IPS-18c (cell line): ENCODE data around the gene ABCB9.
"Not testable (repeated sequence)": the region's sequence is repeated elsewhere in the genome, so short reads cannot be mapped to it uniquely, and the experiment has no call there.

Experiments
- H3K4me3 ChIP-seq: 2 replicates; pipeline ENCODE4 v1.7.0; 2013; ENCODE audit warnings: low read depth, mild to moderate bottlenecking, low read length, moderate library complexity; ENCODE audit not compliant: insufficient read depth
- H3K9me3 ChIP-seq: one replicate; pipeline ENCODE4 v1.6.1; 2013; ENCODE audit warnings: mild to moderate bottlenecking, low read length, moderate library complexity; ENCODE audit not compliant: control insufficient read depth, insufficient read depth

Gene ABCB9

DNA sequence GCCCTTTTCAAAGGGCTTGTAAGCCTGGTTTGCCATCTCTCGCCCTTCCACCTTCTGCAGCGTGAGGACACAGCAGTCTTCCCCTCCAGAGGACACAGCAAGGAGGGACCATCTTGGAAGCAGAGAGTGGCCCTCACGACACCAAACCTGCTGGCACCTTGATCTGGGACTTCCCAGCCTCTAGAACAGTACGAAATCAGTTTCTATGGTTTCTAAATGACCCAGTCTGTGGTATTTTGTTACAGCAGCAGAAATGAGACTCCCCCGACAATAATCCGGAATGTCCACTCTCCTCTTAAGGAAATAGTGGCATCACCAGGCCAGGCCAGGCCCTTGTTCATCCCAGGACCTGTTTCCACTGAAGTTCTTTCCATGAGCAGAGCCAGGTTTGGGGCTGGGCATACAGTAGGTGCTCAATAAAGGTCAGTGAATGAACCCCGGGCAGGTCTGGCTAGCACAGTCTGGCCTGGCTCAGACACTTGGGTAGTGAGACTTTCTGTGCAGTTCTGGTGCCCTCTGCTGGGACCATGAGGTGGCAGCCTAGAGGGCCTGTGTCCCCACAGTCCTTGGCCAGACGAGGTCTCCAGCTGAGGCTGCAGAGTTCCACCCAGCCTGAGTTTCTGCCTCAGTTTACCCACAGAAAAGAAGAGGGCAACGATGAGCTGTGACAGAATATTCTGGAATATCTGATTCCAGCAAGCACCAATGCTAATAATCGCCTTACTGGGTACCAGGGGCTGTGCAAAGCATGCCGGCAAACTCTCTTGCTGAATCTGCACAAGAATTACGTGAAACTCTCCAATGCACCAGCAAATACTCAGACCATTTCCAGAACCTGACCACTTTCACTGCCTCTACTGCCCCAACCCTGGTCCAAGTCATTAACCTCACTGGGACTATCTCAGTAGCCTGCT lies 14.0 kb downstream of the ABCB9 start:
- H3K4me3 ChIP-seq = no peak overlapping the region
- H3K9me3 ChIP-seq = no peaks in the 10 kb centered on the region

DNA sequence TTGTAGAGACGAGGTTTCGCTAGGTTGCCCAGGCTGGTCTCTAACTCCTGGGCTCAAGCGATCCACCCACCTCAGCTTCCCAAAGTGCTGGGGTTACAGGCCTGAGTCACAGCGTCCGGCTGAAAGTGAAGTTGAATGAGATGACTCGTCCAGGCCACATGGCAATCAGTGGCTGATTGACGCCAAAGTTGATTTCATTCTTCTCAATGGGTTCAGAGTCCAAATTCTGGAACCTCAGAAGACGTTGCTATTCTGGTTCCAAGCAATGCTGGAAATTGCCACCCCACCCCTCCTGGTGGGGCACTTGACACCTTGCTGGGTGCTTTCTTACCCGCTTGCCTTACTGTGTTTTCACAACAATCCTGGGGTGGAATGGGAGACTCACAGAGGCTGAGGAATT lies 14.9 kb downstream of the ABCB9 start:
- Histone ChIP-seq H3K4me3 (no peak overlapping the region), H3K9me3 (no peaks in the 10 kb centered on the region)

DNA sequence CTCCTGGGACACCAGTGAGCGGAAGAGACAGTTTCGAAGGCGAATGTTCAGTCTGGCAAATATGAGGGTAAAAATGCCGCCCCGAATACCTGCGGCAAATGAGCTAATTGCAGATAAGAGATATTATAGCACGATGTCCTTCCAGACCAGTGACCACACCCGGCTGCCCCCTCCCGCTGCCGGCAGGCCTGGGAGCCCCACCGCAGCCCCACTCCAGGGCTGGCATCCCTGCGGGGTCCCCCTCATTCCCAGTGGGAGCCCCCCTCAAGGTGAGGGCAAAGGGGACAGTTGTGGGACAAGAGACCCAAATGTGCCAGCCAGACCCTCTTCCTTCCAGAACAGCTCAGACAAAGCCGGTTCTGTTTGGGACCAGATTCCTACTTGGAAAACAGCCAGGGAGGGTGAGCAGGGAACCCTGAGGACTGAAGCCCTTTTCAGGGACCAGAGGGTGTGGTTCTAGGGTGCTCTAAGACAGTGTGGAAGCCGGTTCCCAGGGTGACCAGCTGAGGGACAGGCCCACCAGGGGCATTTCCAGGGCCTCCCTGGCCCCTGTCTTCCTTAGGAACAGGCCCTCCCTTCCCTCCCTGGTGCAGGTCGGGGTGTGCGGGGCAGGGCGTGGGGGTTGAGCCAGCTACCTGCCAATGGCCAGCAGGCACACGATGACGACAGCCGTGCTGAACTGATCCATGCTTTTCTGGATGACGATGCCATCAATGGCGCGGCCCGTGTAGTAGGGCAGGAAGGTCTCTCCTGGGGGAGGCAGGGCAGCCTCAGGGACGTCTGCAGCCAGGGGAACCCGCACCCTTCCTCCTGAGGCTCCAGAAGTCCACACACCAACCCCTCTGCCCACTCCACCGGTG lies 16.2 kb downstream of the ABCB9 start:
- Histone ChIP-seq H3K4me3 (no peak overlapping the region), H3K9me3 (no peaks in the 10 kb centered on the region)

DNA sequence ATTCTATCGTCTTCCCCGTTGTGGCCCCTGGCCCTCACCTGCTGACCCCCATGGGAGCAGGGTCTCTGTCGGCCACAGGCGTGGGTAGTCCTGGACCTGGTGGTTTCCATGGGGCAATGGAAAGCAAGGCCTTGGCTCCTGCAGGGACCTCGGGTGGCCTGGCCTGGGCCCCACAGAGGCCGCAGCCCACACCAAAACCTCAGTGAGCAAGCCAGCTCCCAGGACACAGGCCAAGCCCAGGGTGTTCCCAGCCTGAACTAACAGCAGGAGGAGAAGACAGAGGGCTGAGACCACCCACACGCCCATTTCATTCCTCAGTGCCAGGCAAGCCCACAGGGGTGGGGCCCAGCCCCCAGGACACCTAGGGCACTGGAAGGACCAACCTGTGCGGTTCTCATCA lies 16.9 kb downstream of the ABCB9 start:
- Histone ChIP-seq H3K4me3 (no peak overlapping the region), H3K9me3 (no peaks in the 10 kb centered on the region)

DNA sequence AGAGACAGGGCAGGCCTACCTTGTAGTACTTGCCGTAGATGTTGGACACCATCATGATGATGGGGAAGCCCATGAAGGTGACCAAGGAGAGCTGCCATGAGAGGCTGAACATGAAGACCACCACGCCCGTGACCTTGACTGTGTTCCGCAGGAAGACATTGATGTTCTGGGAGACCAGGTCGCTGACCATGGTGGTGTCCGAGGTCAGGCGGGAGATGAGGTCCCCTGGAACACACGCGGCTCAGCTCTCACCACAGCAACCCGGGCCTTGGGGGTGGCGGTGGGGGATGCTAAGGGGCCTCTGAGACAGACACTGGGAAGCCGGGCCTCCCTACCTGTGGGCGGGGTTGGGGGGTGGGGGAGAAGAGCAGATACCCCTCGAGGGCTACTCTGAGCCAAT lies 17.7 kb downstream of the ABCB9 start:
- Histone ChIP-seq H3K4me3 (no peak overlapping the region), H3K9me3 (no peaks in the 10 kb centered on the region)

DNA sequence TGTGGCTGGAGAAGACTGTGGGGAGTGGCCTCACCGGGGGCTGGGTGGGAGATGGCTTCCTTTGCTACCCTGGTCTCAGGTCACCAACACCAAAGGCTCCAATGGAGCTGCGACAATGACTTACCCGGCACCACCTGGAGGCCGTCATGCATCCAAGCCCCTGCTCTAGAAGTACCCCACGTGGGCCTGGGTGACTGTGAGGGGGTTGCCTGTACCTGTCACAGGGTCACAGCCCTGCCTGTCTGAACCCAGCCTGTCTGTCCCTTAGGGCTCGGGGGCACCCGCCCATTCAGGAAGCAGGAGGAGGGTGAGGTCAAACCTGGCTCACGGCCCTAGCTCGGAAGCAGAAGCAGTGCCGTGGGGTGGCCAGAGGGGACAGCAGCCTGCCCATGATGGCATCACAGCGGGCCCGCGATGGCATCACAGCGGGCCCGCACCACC lies 18.9 kb downstream of the ABCB9 start:
- Histone ChIP-seq H3K9me3 (no peaks in the 10 kb centered on the region), H3K4me3 (no peak overlapping the region)

DNA sequence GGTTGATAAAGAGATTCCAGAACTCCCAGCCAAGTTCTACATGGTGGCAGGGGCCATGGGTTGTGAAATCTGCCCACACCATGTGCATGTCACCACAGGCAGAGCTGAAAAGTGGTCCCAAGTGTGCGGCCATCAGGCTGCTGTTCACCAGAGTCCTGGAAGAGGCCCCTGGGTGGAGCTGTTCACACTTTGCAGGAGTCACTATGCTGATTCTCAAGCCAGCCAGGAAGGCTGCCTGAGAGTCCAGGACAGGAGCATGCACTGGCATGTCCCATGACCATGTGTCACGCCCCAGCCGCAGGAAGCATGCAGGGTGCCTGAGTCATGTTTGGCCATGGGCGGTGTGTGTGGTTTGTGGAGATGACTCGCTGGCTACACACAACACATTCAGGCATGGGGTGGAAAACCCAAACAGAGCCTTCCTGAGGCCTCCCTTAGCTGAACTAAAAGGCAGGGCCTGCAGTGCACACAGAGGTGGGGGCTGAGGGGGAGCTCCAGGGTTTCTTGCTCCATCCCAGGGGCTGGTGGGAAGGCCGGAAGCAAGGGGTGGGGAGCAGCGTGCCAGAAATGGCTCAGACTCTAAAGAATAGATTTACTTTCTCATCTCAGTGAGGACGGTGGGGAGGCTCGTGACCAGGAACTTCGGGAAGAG lies 19.4 kb downstream of the ABCB9 start:
- H3K9me3 ChIP-seq = no peaks in the 10 kb centered on the region
- no peak overlapping the region for H3K4me3 ChIP-seq

DNA sequence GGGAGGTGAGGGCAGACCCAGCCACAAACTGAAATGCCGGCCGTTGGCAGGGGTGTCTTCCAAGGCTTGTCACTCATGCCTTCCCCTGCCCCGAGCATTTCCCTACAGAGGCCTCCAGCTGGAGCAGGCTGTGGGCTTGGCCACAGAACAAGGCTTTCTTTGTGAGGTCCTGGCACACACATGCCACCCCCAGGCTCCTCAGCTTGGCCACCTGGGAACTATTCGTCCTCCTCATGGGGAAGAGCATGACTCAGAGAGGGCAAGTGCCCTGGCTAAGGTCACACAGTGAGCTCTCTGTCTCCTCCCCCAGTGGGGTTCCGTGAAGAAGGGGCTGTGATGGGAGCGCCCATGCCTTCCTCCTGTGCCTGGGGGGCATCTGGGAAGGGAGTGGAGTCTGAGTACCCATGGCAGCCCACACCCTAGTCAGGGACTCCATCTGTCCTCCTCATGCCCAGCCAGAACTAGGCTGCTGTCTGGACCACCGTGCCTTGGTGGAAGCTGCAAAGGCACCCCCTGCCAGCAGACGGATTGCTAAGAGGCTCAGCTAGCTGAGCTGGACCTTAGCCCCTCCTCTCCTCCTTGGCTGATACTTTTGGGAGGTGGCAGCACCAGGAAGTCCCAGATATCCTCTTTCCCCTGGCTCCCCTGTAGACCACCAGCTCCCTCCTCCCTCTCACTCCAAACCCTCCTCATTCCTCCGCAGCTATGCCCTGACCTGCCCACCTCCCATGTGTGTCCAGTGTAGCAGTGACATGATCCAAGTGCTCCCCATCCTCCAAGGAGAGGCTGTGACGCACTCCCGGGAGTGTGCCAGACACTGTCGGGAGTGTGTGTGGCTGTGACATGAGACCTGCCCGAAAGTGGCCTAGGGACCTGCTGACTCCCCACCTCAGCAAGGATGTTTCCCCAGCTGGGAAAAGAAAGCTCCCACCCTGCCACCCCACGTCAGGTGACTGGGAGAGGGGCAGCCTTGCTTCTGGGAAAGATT lies 21.4 kb downstream of the ABCB9 start:
- H3K9me3 ChIP-seq = no peaks in the 10 kb centered on the region
- H3K4me3 ChIP-seq = no peak overlapping the region

DNA sequence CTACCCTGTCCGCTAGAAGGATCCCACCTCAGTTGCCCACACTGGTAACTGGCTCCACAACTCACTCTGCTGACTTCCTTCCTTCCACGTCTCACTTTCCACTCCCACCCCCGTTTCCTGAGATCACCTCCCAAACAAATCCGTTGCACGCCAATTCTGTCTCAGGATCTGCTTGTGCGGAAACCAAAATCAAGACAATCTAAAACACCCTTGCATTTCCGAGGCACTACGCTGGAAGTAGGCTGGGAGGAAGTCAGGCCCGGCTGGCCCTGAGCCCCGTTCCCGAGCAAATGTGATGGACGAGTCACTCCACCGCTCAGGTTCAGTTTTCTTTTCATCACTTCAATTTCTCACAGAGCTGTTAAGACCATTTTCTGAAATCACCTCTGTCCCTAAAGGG lies 23.1 kb downstream of the ABCB9 start:
- Histone ChIP-seq H3K4me3 (no peak overlapping the region), H3K9me3 (no peaks in the 10 kb centered on the region)

DNA sequence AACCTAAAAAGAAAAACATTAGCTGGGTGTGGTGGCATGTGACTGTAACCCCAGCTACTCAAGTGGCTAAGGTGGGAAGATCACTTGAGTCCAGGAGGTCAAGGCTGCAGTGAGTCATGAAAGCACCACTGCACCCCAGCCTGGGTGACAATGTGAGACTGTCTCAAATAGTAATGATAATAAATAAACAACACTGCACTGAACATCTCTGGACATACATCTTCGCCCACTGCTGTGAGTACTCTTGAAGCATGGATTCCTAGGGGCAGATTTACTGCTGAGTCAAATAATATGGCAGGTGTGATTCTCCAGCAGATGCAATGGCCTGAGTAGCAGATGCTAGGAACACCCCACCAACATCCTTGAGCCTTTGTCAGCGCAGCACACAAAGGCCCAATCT lies 23.6 kb downstream of the ABCB9 start:
- Histone ChIP-seq H3K4me3 (no peak overlapping the region), H3K9me3 (no peaks in the 10 kb centered on the region)

DNA sequence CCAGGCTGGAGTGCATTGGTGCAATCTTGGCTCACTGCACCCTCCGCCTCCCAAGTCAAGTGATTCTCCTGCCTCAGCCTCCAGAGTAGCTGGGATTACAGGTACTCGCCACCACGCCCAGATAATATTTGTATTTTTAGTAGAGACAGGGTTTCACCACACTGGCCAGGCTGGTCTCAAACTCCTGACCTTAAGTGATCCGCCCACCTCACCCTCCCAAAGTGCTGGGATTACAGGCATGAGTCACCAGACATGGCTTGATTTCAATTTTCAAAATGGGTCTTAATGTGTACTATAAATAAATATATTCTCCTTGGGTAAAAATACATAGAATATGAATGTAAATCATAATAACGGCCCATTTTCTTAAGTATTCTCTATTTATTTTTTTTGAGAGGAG lies 24.9 kb downstream of the ABCB9 start:
- H3K4me3 ChIP-seq, H3K9me3 ChIP-seq: not testable (repeated sequence)

DNA sequence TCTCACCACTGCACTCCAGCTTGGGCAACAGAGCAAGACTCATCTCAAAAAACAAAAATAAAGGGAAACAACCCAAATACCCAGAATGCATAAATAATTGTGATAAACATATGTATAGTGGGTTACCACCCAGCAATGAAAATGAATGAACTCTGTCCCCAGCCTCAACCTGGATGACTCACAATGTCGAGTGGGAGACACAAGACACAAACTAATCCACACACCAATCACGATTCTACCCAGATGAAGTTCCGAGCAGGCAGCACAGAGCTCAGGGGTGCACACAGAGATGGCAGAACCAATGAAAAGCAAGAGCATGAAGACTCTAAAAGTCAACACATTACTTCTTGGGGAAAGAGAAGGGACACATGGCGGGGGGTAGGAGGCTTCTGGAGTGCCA lies 27.1 kb downstream of the ABCB9 start:
- no peaks in the 10 kb centered on the region for H3K9me3 ChIP-seq
- no peak overlapping the region for H3K4me3 ChIP-seq

DNA sequence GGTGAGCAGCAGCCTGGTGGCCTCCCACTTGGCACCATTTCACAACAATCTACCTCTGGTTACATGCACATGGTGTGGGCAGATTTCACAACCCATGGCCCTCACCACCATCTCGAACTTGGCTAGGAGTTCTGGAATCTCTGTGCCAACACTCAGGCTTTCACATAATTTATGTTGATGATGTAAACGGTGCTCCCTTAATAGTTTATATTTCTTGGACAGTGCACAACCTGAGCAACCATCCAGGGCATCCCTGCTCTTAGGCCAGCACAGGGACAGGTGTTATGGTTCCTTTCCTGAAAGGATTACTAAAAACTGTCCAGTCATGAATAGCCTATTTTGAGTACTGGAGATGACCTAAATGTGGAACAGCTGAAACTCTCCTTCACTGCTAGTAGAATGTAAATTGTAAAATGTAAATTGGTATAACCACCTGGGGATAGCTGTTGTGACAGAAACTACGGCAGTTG lies 28.6 kb downstream of the ABCB9 start:
- H3K9me3 ChIP-seq = no peaks in the 10 kb centered on the region
- no peak overlapping the region for H3K4me3 ChIP-seq

DNA sequence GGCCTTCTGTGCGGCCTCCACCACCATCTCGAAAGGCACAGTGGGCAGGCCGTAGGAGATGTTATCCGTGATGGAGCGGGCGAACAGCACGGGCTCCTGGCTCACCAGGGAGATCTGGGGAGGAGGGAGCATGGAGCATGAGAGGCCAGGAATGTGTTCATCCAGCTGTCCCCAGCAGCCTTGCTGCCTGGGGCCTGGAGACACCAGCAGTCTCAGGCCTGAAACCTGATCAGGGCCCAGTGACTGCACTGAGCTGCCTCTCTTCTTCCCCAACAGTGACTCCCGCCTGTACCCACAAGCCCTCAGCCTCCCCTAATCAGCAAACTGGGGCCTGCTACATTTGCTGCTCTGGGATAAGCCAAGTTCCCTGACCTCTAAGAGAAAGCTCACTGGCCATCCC lies 30.9 kb downstream of the ABCB9 start:
- no peaks in the 10 kb centered on the region for H3K9me3 ChIP-seq
- H3K4me3 ChIP-seq = no peak overlapping the region

DNA sequence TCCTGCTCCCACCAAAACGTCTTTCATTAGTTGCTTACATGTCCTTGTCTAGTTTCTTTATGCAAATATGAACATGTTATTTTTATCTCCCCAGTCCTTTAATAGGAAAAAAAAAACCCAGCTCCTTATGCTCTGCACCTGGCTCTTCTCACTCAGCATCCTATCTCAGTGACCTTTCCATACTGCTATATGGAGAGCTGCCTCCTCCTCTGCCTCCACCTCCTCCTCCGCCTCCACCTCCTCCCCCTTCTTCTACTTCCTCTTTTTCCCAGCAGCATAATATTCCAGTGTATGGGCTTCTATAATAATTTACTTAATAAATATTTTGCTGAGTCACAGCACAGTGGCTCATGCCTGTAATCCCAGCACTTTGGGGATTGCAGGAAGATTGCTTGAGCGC lies 31.5 kb downstream of the ABCB9 start:
- Histone ChIP-seq H3K4me3 (no peak overlapping the region), H3K9me3 (no peaks in the 10 kb centered on the region)

DNA sequence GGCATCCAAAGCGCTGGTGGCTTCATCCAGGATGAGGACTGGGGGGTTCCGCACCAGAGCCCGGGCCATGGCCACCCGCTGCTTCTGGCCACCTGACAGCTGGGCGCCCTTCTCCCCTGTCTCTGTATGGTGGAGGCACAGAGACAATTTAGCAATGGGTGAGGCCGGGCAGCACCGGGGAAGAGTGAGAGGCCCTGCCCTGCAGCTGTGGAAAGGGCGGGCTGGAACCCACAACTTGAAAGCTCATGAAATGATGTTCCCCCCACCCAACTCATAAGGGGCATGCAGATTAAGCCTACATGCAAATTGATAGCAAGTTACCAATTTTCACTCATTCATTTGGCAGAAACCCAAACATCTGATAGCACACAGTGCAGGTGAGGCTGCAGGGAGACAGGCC lies 34.1 kb downstream of the ABCB9 start:
- H3K4me3 ChIP-seq = no peak overlapping the region
- no peaks in the 10 kb centered on the region for H3K9me3 ChIP-seq

DNA sequence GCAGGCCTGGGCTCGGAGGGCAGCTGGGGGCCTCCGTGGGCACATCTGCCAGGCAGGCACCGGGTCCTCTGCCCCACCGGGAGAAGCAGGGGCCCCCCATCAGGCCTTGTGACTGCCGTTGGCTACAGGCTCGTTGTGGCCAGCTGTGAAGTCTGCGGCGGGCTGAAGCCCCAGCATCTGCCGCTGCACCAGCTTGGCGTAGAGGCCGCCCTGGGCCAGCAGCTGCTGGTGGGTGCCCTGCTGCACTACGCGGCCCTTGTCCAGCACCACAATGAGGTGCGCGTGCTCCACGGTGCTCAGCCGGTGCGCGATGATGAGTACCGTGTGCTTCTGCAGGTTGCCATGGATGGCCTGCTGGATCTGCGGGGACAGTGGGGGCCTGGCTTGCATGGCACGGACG lies 36.5 kb downstream of the ABCB9 start:
- no peaks in the 10 kb centered on the region for H3K9me3 ChIP-seq
- H3K4me3 ChIP-seq = no peak overlapping the region
